ENCODE data around the gene KRT74. TPM values are rescaled to one million over a fixed set of nuclear protein-coding genes. Genes with fewer than 3 reads are reported as not detected.

Gene KRT74
- total RNA-seq, 1 experiment from 2014 or later, result not detected

GRCh38 chr12:52521568-52522266 lies 51.9 kb downstream of the KRT74 start:
- DNase-seq (ENCODE audit: low read depth), result peak; percentile 86

GRCh38 chr12:52521175-52521567 lies 52.5 kb downstream of the KRT74 start:
- peak; percentile 44 for DNase-seq (ENCODE audit: low read depth)

GRCh38 chr12:52519826-52520662 lies 53.6 kb downstream of the KRT74 start, which contains the start of gene KRT5:
TSS of gene KRT5 (minus strand) at chr12:52520394. CDS start at chr12:52520296, 98 bp downstream.
- DNase-seq (ENCODE audit: low read depth), result no peak

DNA sequence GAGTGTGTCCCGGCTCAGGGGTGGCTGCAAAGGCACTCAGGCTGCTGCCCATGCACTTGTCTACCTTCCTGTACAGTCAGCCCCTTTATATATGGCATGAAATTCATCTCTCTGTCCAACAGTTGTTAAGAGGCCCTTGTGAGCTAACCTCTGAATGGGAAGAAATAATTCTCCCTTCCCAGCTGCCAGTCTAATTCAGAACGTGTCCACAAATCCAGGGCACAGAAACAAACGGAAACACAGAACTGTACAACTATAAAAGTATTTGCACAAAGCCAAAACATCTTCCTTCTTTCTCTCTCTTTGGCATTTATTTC lies 54.3 kb downstream of the KRT74 start:
- no peak for DNase-seq (ENCODE audit: low read depth)

DNA sequence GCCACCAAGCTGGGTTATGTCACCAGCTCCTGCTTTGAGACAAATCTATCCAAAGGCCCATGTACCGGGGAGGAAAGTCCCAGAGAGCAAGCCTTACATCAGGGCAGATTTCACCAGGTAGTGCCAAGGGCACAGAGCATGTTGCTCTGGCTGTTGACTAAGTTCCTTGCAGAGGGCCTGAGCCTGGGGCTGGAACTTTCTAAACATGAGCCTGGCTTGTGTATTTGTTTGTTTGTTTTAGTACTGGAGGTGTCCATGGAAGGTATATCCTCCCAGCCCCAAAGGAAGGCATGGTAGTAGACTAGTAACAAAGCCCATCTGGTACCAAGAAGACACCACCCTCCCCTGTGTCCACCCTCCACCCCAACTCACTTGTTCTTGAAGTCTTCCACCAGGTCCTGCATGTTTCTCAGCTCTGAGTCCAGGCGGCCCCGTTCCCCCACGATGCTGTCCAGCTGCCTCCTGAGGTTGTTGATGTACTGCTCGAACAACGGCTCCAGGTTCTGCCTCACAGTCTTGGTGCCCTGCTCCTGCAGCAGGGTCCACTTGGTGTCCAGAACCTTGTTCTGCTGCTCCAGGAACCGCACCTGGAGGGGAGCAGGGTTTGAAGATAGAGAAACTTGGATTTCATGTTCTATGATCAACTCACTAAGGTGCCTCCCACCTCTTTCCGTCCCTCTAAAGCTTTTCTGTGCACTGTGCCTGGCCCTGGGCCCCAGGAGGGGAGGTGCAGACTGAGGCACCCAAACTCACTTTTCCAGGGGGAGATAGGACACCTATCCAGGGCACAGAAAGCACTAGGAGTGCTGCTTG lies 54.9 kb downstream of the KRT74 start:
- DNase-seq (ENCODE audit: low read depth), result no peak

GRCh38 chr12:52517888-52518287 lies 55.8 kb downstream of the KRT74 start:
- DNase-seq (ENCODE audit: low read depth), result no peak

DNA sequence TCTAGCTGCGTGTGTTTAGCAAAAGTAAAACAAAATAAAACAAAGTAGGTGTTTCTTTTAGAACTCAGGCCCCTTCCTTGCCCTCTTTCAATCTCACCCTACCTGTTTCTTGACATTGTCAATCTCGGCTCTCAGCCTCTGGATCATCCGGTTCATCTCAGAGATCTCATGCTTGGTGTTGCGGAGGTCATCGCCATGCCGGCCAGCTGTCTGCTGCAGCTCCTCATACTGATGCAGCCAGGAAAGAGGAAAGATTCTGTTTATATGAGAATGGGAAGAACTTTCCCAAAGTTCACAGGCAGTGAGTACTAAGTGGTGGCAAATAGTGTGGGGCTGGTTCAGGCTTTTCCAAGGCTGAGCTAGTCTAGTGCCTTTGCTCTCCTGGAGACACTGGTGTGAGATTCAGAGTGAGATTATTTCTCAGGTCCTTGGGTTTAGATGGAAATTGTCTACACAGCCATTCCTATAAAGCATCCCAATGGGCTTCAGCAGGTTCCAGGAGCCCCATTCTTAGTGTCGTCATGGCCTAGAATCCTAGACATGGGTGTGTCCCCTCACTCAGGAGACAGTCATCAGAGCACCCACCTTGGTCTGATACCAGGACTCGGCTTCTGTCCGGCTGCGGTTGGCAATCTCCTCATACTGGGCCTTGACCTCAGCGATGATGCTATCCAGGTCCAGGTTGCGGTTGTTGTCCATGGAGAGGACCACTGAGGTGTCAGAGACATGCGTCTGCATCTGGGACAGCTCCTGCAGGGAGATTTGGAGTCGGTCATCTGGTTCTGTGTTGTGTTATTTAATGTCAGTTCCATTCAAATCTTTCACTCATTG lies 56.4 kb downstream of the KRT74 start:
- DNase-seq (ENCODE audit: low read depth), result no peak

DNA sequence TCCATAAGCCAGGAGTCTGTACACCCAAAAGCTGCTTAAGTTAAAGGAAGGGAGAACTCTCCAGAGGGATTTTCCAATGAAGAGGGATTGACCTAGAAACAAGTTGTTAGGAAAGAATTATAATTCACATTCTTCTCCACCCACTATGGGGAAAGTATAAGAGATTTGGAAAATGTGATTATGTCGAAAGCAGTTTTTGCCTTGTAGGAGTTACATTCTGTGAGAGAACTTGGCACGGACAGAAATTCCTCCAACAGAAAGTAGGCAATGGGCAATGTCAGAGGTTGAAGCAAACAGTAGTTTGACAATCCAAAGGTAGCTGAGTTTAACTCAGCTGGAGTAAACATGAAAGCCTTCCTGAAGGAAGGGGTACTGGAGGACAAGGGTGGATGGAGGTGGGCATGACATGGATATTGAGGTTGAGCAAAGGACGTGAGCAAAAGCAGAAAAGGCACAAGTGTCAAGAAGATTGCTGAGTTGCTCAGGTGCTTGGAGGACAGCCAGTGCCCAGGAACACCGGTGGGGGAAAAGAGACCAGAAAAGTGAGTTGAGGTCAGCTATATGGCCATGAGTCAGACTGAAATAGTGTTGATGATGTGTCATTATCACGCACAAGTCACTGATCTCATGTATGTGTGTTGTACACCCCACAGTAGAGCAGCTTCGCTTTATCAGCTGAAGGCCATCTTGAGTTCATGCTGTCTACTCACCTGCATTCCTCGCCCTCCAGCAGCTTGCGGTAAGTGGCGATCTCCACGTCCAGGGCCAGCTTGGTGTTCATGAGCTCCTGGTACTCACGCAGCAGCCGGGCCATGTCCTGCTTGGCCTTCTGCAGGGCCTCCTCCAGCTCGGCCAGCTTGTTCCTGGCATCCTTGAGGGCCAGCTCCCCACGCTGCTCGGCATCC lies 57.5 kb downstream of the KRT74 start:
- peak; percentile 65 for DNase-seq (ENCODE audit: low read depth)

Other genes starting within 250 kb of the KRT74 start
- gene KRT85, start 206.4 kb downstream of the KRT74 start, total RNA-seq (2014; rRNA removed; shearing (Covaris generic)), result 0.80 TPM in 1 of 2 replicates, not detected in the other
- not detected in 2 replicates for gene KRT84, start 188.2 kb downstream of the KRT74 start, total RNA-seq (2014; rRNA removed; shearing (Covaris generic))
- not detected in 2 replicates for gene KRT82, start 167.5 kb downstream of the KRT74 start, total RNA-seq (2014; rRNA removed; shearing (Covaris generic))
- 1.1 and 2.7 TPM in 2 replicates for gene KRT75, start 139.5 kb downstream of the KRT74 start, total RNA-seq (2014; rRNA removed; shearing (Covaris generic))
- not detected in 2 replicates for gene KRT6B, start 121.7 kb downstream of the KRT74 start, total RNA-seq (2014; rRNA removed; shearing (Covaris generic))
- not detected in 2 replicates for gene KRT6C, start 100.0 kb downstream of the KRT74 start, total RNA-seq (2014; rRNA removed; shearing (Covaris generic))
- not detected in 2 replicates for gene KRT6A, start 80.6 kb downstream of the KRT74 start, total RNA-seq (2014; rRNA removed; shearing (Covaris generic))
- 0.36 TPM in 1 of 2 replicates, not detected in the other for gene KRT5, start 53.4 kb downstream of the KRT74 start, total RNA-seq (2014; rRNA removed; shearing (Covaris generic))
- gene KRT71, start 20.7 kb downstream of the KRT74 start, total RNA-seq (2014; rRNA removed; shearing (Covaris generic)), result not detected in 2 replicates
- not detected in 2 replicates for gene KRT72, start 27.6 kb upstream of the KRT74 start, total RNA-seq (2014; rRNA removed; shearing (Covaris generic))
- not detected in 2 replicates for gene KRT73, start 44.7 kb upstream of the KRT74 start, total RNA-seq (2014; rRNA removed; shearing (Covaris generic))
- 0.03 and 0.40 TPM in 2 replicates for gene KRT2, start 78.4 kb upstream of the KRT74 start, total RNA-seq (2014; rRNA removed; shearing (Covaris generic))
- not detected in 2 replicates for gene KRT1, start 106.6 kb upstream of the KRT74 start, total RNA-seq (2014; rRNA removed; shearing (Covaris generic))
- not detected in 2 replicates for gene KRT77, start 129.7 kb upstream of the KRT74 start, total RNA-seq (2014; rRNA removed; shearing (Covaris generic))
- not detected in 2 replicates for gene KRT76, start 203.5 kb upstream of the KRT74 start, total RNA-seq (2014; rRNA removed; shearing (Covaris generic))
- gene KRT3, start 222.3 kb upstream of the KRT74 start, total RNA-seq (2014; rRNA removed; shearing (Covaris generic)), result not detected in 2 replicates
- gene KRT4, start 240.3 kb upstream of the KRT74 start, total RNA-seq (2014; rRNA removed; shearing (Covaris generic)), result not detected in 2 replicates